Mesenchymal stem cell (in vitro differentiated cells and primary cell): ENCODE results near the gene RRP8.

ENCODE experiments used
- DNase-seq: peaks from one replicate; pipeline ENCODE4 v3.0.0-alpha.2; 2013
- H2AFZ ChIP-seq: one replicate; pipeline ENCODE4 v1.6.1; 2013; ENCODE audit warnings: low read depth, mild to moderate bottlenecking, control low read depth, inconsistent platforms, low read length, moderate library complexity
- H2AK5ac ChIP-seq: 2 replicates; pipeline ENCODE4 v1.6.1; 2013; ENCODE audit warnings: low read length, moderate library complexity, mild to moderate bottlenecking, inconsistent platforms; ENCODE audit not compliant: severe bottlenecking
- H2BK120ac ChIP-seq: one replicate; pipeline ENCODE4 v1.6.1; 2013; ENCODE audit warnings: low read depth, mild to moderate bottlenecking, inconsistent platforms, low read length, moderate library complexity
- H2BK12ac ChIP-seq, 2 experiments: one replicate each; pipeline ENCODE4 v1.6.1; 2013; ENCODE audit warnings: inconsistent platforms in 2 of 2, low read length in 2 of 2, mild to moderate bottlenecking in 2 of 2, moderate library complexity in 2 of 2, control low read depth in 1 of 2
- H2BK15ac ChIP-seq: one replicate; pipeline ENCODE4 v1.6.1; 2013; ENCODE audit warnings: mild to moderate bottlenecking, low read depth, inconsistent platforms; ENCODE audit not compliant: poor library complexity, severe bottlenecking
- H2BK5ac ChIP-seq: 2 replicates; pipeline ENCODE4 v1.6.1; 2013; ENCODE audit warnings: low read depth, mild to moderate bottlenecking, low read length, control low read depth, inconsistent platforms; ENCODE audit not compliant: poor library complexity, severe bottlenecking
- H3K14ac ChIP-seq, 2 experiments: one replicate each; pipeline ENCODE4 v1.6.1; 2013; ENCODE audit warnings: inconsistent platforms in 2 of 2, low read length in 2 of 2, control low read depth in 1 of 2, mild to moderate bottlenecking in 1 of 2, moderate library complexity in 1 of 2
- H3K18ac ChIP-seq, 2 experiments: one replicate each; pipeline ENCODE4 v1.6.1; 2013; ENCODE audit warnings: inconsistent platforms in 2 of 2, low read length in 2 of 2, control low read depth in 1 of 2, low read depth in 1 of 2, mild to moderate bottlenecking in 1 of 2
- H3K23ac ChIP-seq, 2 experiments: one replicate each; pipeline ENCODE4 v1.6.1; 2013; ENCODE audit warnings: inconsistent platforms in 2 of 2, low read length in 2 of 2, mild to moderate bottlenecking in 2 of 2, moderate library complexity in 2 of 2, control low read depth in 1 of 2
- H3K27ac ChIP-seq: 2 replicates; pipeline ENCODE4 v1.5.1; 2013; ENCODE audit warnings: mild to moderate bottlenecking, moderate library complexity, low read length, control low read depth, inconsistent platforms; ENCODE audit not compliant: poor library complexity, severe bottlenecking
- H3K27me3 ChIP-seq, 2 experiments: 2 replicates each; pipeline versions ENCODE4 v1.6.1 to v1.7.0; 2013; ENCODE audit warnings: low read length in 2 of 2, mild to moderate bottlenecking in 2 of 2, moderate library complexity in 2 of 2, control low read depth in 1 of 2, inconsistent platforms in 1 of 2; ENCODE audit not compliant: control insufficient read depth in 1 of 2, insufficient read depth in 1 of 2
- H3K36me3 ChIP-seq, 2 experiments: 2 replicates each; pipeline versions ENCODE4 v1.6.1 to v1.7.0; 2013; ENCODE audit warnings: low read length in 2 of 2, control low read depth in 1 of 2, inconsistent platforms in 1 of 2, low read depth in 1 of 2, mild to moderate bottlenecking in 1 of 2; ENCODE audit not compliant: insufficient read depth in 2 of 2, control insufficient read depth in 1 of 2
- H3K4ac ChIP-seq, 2 experiments: one replicate each; pipeline ENCODE4 v1.6.1; 2013; ENCODE audit warnings: inconsistent platforms in 2 of 2, low read length in 2 of 2, mild to moderate bottlenecking in 2 of 2, moderate library complexity in 2 of 2, control low read depth in 1 of 2, low read depth in 1 of 2
- H3K4me1 ChIP-seq: 2 replicates; pipeline ENCODE4 v1.6.1; 2013; ENCODE audit warnings: low read depth, low read length, control low read depth; ENCODE audit not compliant: control insufficient read depth, insufficient read depth
- H3K4me2 ChIP-seq: 2 replicates; pipeline ENCODE4 v1.6.1; 2013; ENCODE audit warnings: low read length, mild to moderate bottlenecking, inconsistent platforms; ENCODE audit not compliant: poor library complexity, severe bottlenecking
- H3K4me3 ChIP-seq, 2 experiments: 2 replicates each; pipeline versions ENCODE4 v1.5.1 to v1.7.0; 2013; ENCODE audit warnings: low read length in 2 of 2, mild to moderate bottlenecking in 2 of 2, control low read depth in 1 of 2, low read depth in 1 of 2; ENCODE audit not compliant: insufficient read depth in 1 of 2
- H3K79me1 ChIP-seq: replicated peaks from 2 replicates; pipeline ENCODE4 v1.6.1; 2013; ENCODE audit warnings: mild to moderate bottlenecking, control low read depth, low read length, inconsistent platforms; ENCODE audit not compliant: poor library complexity, severe bottlenecking
- H3K9ac ChIP-seq: 2 replicates; pipeline ENCODE4 v1.7.0; 2013; ENCODE audit warnings: mild to moderate bottlenecking, low read length, moderate library complexity
- H3K9me3 ChIP-seq: 2 replicates; pipeline ENCODE4 v1.7.0; 2013; ENCODE audit warnings: mild to moderate bottlenecking, low read length; ENCODE audit not compliant: control insufficient read depth
- H4K8ac ChIP-seq: one replicate; pipeline ENCODE4 v1.6.1; 2013; ENCODE audit warnings: inconsistent platforms, mild to moderate bottlenecking, low read length, moderate library complexity
- H4K91ac ChIP-seq: one replicate; pipeline ENCODE4 v1.6.1; 2013; ENCODE audit warnings: mild to moderate bottlenecking, low read length, inconsistent platforms
- WGBS: methylation state at CpG from one replicate; pipeline ENCODE4 v1.1.7; 2013; ENCODE audit warnings: mixed read lengths; 5-methylcytosine and 5-hydroxymethylcytosine counted together

RRP8 gene

GRCh38 chr11:6556139-6556949 lies 47.1 kb downstream of the RRP8 start:
- Histone ChIP-seq H3K36me3 (peaks cover 11 to 35% of the 10 kb centered on the region in 2 experiments), H3K79me1 (no peaks in the 10 kb centered on the region), H3K4me3 (no peak overlapping the region), H3K23ac (no peak overlapping the region), H4K91ac (no peak overlapping the region), H3K4me1 (peaks cover 9% of the 10 kb centered on the region), H3K27ac (no peak overlapping the region), H3K18ac (no peak overlapping the region), H3K4me2 (no peak overlapping the region), H2BK120ac (no peak overlapping the region), H4K8ac (no peak overlapping the region), H3K4ac (no peak overlapping the region), H3K9ac (no peak overlapping the region), H2AK5ac (no peak overlapping the region), H2AFZ (no peak overlapping the region), H2BK15ac (no peak overlapping the region), H3K14ac (no peak overlapping the region), H3K9me3 (no peaks in the 10 kb centered on the region), H3K27me3 (no peaks in the 10 kb centered on the region), H2BK12ac (no peak overlapping the region), H2BK5ac (no peak overlapping the region)
- WGBS: 97% methylated on average over 9 of the region's 11 CpGs
- DNase-seq: no peak

GRCh38 chr11:6554828-6555706 lies 48.3 kb downstream of the RRP8 start:
- no peak for DNase-seq
- H4K91ac ChIP-seq: no peak overlapping the region
- H3K4me3 ChIP-seq: no peak overlapping the region
- no peak overlapping the region for H3K9ac ChIP-seq
- no peak overlapping the region for H3K27ac ChIP-seq
- H4K8ac ChIP-seq: no peak overlapping the region
- no peak overlapping the region for H2AFZ ChIP-seq
- no peak overlapping the region for H3K4ac ChIP-seq
- no peak overlapping the region for H2BK5ac ChIP-seq
- peaks cover 9% of the 10 kb centered on the region for H3K4me1 ChIP-seq
- no peak overlapping the region for H3K14ac ChIP-seq
- H3K27me3 ChIP-seq: no peaks in the 10 kb centered on the region
- peaks cover 11 to 23% of the 10 kb centered on the region in 2 experiments for H3K36me3 ChIP-seq
- H3K18ac ChIP-seq: no peak overlapping the region
- peak overlapping the region; percentile 27 for H2AK5ac ChIP-seq
- no peaks in the 10 kb centered on the region for H3K9me3 ChIP-seq
- no peak overlapping the region for H2BK12ac ChIP-seq
- WGBS: 98% methylated on average over 5 of the region's 5 CpGs
- no peaks in the 10 kb centered on the region for H3K79me1 ChIP-seq
- no peak overlapping the region for H3K23ac ChIP-seq
- H3K4me2 ChIP-seq: no peak overlapping the region
- H2BK120ac ChIP-seq: no peak overlapping the region
- H2BK15ac ChIP-seq: no peak overlapping the region

- Histone ChIP-seq H3K79me1 (no peaks in the 10 kb centered on the region), H3K4me3 (no peak overlapping the region), H4K8ac (no peak overlapping the region), H4K91ac (no peak overlapping the region), H2BK120ac (no peak overlapping the region), H3K4ac (no peak overlapping the region), H3K4me2 (no peak overlapping the region), H2BK15ac (no peak overlapping the region), H3K14ac (no peak overlapping the region), H3K9ac (no peak overlapping the region), H3K4me1 (peaks cover 10% of the 10 kb centered on the region), H2AK5ac (no peak overlapping the region), H3K36me3 (peaks cover 8 to 18% of the 10 kb centered on the region in 2 experiments), H2BK12ac (no peak overlapping the region), H3K27me3 (no peaks in the 10 kb centered on the region), H3K23ac (no peak overlapping the region), H2AFZ (no peak overlapping the region), H3K18ac (no peak overlapping the region), H2BK5ac (no peak overlapping the region), H3K27ac (no peak overlapping the region), H3K9me3 (no peaks in the 10 kb centered on the region)
- DNase-seq: no peak
Observed at GRCh38 chr11:6553634-6554033, 49.8 kb downstream of the RRP8 start.

GRCh38 chr11:6548641-6549040 lies 54.8 kb downstream of the RRP8 start:
- Histone ChIP-seq H2AFZ (no peak overlapping the region), H4K8ac (no peak overlapping the region), H2BK120ac (no peak overlapping the region), H3K14ac (no peak overlapping the region), H3K4me2 (no peak overlapping the region), H2BK15ac (no peak overlapping the region), H3K79me1 (no peaks in the 10 kb centered on the region), H3K18ac (no peak overlapping the region), H2BK5ac (no peak overlapping the region), H3K4me1 (peaks cover 6% of the 10 kb centered on the region), H2AK5ac (no peak overlapping the region), H3K23ac (no peak overlapping the region), H3K9ac (no peak overlapping the region), H3K36me3 (peaks cover 25 to 41% of the 10 kb centered on the region in 2 experiments), H2BK12ac (no peak overlapping the region), H4K91ac (no peak overlapping the region), H3K4ac (no peak overlapping the region), H3K27me3 (no peaks in the 10 kb centered on the region), H3K9me3 (no peaks in the 10 kb centered on the region), H3K4me3 (no peak overlapping the region), H3K27ac (no peak overlapping the region)
- no peak for DNase-seq
- 82% methylated on average over 2 of the region's 3 CpGs for WGBS
